ENCODE results near the gene CYP46A1.

The CYP46A1 gene

DNA sequence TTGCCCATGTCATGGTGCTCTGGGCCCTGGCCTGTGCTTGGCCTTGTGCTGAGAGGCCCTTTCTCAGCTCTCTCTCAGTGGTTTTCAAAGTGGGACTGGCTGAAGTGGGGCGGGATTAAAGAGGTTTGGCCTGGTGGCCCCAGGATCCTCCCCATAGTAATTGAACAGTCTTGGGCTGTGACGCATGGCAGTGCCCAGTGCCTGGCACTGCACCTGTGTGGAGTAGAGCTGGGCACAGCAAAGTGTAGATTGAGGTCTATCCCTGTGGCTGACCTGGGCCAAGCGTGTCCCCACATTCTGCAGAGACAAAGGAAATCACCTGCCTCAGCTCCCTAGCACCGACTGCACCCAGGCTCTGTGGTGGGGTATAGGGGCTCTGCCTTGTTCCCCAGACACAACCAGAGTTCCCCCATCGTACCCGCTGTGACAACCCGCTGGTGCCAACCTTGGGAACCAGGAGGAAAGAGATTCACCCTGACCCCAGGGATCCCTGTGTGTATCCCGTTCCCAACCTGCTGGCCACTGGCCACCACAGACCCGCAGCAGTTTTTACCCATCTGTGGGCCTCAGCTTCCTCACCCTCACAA lies 9.9 kb upstream of the CYP46A1 start:
- DNase-seq (ENCODE audit: low read depth): no peak
- H3K4me3 ChIP-seq (ENCODE audit: low read depth, low read length): no peak overlapping the region
- no peak for TF ChIP-seq CTCF (IDR thresholded peaks at IDR 0.05; ENCODE audit: control insufficient read depth, extremely low read depth, insufficient read depth)

DNA sequence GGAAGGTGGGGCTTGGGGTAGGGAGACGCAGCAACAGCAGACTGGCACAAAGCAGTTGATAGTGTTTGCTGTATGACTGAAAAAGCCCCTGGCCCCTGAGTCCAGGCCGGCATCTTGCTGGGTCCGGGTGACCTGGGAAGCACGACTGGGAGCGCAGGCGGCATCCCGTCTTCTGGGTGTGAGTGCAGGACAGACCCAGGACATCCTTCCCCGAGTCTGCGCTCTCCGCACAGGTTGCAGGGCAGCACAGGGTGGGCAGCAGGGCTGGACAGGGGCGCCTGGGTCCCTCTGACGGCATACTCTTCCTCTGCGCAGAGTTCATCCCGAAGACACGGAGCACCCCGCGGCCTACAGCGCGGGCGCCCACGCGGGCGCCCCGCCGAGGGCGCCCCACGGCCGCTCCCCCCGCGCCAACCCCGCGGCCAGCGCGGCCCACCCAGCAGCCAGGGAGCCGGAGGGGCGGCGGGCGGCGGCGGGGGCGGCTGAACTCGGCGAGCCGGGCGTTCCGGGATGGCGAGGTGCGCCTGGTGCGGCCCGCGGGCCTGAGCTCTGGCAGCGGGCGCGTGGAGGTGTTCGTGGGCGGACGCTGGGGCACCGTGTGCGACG lies 9.2 kb upstream of the CYP46A1 start:
- H3K4me3 ChIP-seq (ENCODE audit: low read depth, low read length): no peak overlapping the region
- no peak for TF ChIP-seq CTCF (IDR thresholded peaks at IDR 0.05; ENCODE audit: control insufficient read depth, extremely low read depth, insufficient read depth)
- DNase-seq (ENCODE audit: low read depth): no peak

DNA sequence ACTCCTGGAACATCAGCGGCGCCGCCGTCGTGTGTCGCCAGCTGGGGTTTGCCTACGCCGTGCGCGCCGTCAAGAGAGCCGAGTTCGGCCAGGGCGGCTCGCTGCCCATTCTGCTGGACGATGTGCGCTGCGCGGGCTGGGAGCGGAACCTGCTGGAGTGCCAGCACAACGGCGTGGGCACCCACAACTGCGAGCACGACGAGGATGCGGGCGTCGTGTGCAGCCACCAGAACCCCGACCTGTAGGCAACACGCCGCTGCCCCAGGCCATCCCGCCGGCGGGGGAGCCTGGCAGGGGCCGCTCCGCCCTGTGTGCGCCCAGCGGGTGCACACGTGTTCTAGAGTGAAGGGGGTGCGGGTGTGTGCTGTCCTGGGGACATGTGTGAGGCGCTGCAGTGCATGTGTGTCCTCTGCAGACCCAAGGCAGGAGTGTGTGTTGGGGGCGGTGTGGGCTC lies 8.7 kb upstream of the CYP46A1 start:
- TF ChIP-seq CTCF (IDR thresholded peaks at IDR 0.05; ENCODE audit: control insufficient read depth, extremely low read depth, insufficient read depth): no peak
- no peak for DNase-seq (ENCODE audit: low read depth)
- no peak overlapping the region for H3K4me3 ChIP-seq (ENCODE audit: low read depth, low read length)

DNA sequence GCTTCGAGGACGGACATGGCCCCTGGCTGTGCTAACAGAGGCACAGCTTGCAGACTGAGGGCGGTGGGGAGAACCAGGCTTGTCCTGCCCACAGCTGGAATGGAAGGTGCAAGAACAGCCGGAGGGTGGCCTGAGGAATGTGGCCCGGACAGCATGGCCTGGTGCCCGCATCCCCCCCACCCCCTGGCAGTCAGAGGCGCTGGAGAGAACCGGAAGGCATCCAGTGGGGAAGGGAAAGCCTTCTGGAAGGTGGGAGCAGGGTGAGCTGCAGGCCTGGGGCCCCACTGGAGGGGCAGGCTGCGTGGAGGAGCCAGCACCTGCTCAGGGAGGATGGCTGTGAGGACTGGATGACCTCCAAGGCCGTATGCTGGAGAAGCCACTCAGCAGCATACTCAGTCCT lies 8.1 kb upstream of the CYP46A1 start:
- TF ChIP-seq CTCF (IDR thresholded peaks at IDR 0.05; ENCODE audit: control insufficient read depth, extremely low read depth, insufficient read depth): no peak
- DNase-seq (ENCODE audit: low read depth): no peak
- H3K4me3 ChIP-seq (ENCODE audit: low read depth, low read length): no peak overlapping the region

DNA sequence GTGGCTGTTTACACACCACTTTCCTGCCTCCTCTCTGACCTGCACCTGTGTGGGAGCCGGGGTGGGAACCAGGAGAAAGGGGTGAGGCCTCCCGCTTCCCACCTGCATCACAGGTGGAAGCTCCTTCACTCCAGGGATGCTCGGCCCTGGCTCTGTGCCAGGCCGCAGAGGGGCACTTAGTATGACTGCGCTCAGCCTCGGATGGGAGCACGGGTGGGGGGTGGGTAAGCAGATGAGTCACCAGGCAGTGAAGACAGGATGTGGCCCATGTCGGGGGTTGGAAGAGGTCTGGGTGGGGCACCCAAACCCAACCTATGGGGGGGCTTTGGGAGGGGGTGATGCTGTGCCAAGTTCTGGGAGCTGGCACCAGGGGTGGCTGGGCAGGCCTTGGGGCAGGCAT lies 7.4 kb upstream of the CYP46A1 start:
- no peak for TF ChIP-seq CTCF (IDR thresholded peaks at IDR 0.05; ENCODE audit: control insufficient read depth, extremely low read depth, insufficient read depth)
- no peak overlapping the region for H3K4me3 ChIP-seq (ENCODE audit: low read depth, low read length)
- no peak for DNase-seq (ENCODE audit: low read depth)

GRCh38 chr14:99677231-99678140 lies 6.6 kb upstream of the CYP46A1 start:
- no peak for DNase-seq (ENCODE audit: low read depth)
- no peak overlapping the region for H3K4me3 ChIP-seq (ENCODE audit: low read depth, low read length)

More at GRCh38 chr14:99677231-99678140, 6.6 kb upstream of the CYP46A1 start:
- TF ChIP-seq CTCF (IDR thresholded peaks at IDR 0.05; ENCODE audit: control insufficient read depth, extremely low read depth, insufficient read depth): no peak

All from LNCaP clone FGC (cell line).